ENCODE data around the gene CCDC198. TPM values are rescaled to one million over a fixed set of nuclear protein-coding genes. Genes with fewer than 3 reads are reported as not detected.

Gene CCDC198
- total RNA-seq, 1 donor from 2014 or later: not detected

DNA sequence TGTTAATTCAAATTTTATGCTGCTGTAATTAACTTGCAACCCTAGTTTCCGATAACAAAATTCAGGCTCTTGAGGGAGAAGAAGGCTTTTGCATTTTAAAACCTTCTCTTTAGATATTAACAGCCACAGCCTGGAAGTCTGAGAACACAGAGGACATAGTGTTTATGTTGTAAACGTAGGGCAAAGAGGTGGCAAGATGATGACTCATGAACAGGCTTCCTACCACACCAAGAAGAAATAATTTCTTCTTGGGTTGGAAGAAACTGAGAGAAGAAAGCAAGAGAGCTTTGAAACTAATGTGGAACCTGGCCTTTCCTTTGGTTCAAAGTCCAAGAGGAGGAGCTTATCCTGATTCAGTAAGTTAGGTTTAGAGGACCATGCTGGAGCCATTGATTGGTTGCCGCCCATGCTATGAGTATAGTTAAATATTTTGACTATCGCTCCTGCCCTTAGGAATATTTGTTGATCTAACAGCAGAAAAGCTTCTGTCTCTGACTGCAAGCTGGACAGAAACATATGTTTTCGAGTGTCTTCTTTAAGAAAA, 31.8 kb downstream of the CCDC198 start:
- DNase-seq (ENCODE audit: low read depth) (peak; percentile 14), FAIRE-seq (no peak)
- no peak for TF ChIP-seq CTCF (IDR thresholded peaks at IDR 0.05; ENCODE audit: insufficient read depth, low read length, severe bottlenecking)
- Histone ChIP-seq H3K4me3 (ENCODE audit: low read depth, low read length) (no peak overlapping the region), H3K27me3 (ENCODE audit: control insufficient read depth, insufficient read depth, low read length) (peaks cover 1% of the 10 kb centered on the region), H3K36me3 (ENCODE audit: control insufficient read depth, insufficient read depth, low read length) (no peaks in the 10 kb centered on the region)

DNA sequence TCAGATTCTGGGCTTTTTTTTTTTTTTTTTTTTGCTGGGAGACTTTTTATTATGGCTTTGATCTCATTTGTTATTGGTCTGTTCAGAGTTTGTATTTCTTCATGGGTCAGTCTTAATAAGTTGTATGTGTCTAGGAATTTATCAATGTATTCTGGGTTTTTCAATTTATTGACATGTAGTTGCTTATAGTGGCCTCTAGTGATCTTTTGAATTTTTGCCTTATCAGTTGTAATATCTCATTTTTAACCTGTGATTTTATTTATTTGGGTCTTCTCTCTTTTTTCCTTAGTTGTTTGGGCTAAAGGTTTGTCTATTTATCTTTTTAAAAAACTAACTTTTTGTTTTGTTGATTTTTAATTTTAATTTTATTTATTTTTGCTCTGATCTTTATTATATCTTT, 57.7 kb downstream of the CCDC198 start:
- DNase-seq (ENCODE audit: low read depth) (no peak), FAIRE-seq (no peak)
- H3K27me3 ChIP-seq (ENCODE audit: control insufficient read depth, insufficient read depth, low read length): no peaks in the 10 kb centered on the region
- no peak for TF ChIP-seq CTCF (IDR thresholded peaks at IDR 0.05; ENCODE audit: insufficient read depth, low read length, severe bottlenecking)
- no peaks in the 10 kb centered on the region for H3K36me3 ChIP-seq (ENCODE audit: control insufficient read depth, insufficient read depth, low read length)
- H3K4me3 ChIP-seq (ENCODE audit: low read depth, low read length): no peak overlapping the region

GRCh38 chr14:57420986-57421385, 72.7 kb downstream of the CCDC198 start:
- DNase-seq (ENCODE audit: low read depth) (peak; percentile 14), FAIRE-seq (no peak)
- Histone ChIP-seq H3K36me3 (ENCODE audit: control insufficient read depth, insufficient read depth, low read length) (no peaks in the 10 kb centered on the region), H3K4me3 (ENCODE audit: low read depth, low read length) (no peak overlapping the region), H3K27me3 (ENCODE audit: control insufficient read depth, insufficient read depth, low read length) (peaks cover 1% of the 10 kb centered on the region)
- no peak for TF ChIP-seq CTCF (IDR thresholded peaks at IDR 0.05; ENCODE audit: insufficient read depth, low read length, severe bottlenecking)

GRCh38 chr14:57420033-57420432, 73.6 kb downstream of the CCDC198 start:
- TF ChIP-seq CTCF (IDR thresholded peaks at IDR 0.05; ENCODE audit: insufficient read depth, low read length, severe bottlenecking): no peak
- DNase-seq (ENCODE audit: low read depth): no peak
- FAIRE-seq: no peak
- no peak overlapping the region for H3K4me3 ChIP-seq (ENCODE audit: low read depth, low read length)
- H3K27me3 ChIP-seq (ENCODE audit: control insufficient read depth, insufficient read depth, low read length): peaks cover 1% of the 10 kb centered on the region
- H3K36me3 ChIP-seq (ENCODE audit: control insufficient read depth, insufficient read depth, low read length): no peaks in the 10 kb centered on the region

Other genes starting within 250 kb of the CCDC198 start
- 28.0 and 35.0 TPM in 2 replicates for gene EXOC5, start 225.0 kb downstream of the CCDC198 start, total RNA-seq
- 11.6 and 14.1 TPM in 2 replicates for gene AP5M1, start 224.9 kb downstream of the CCDC198 start, total RNA-seq
- gene NAA30, start 103.3 kb downstream of the CCDC198 start, total RNA-seq: 19.5 and 20.0 TPM in 2 replicates